ENCODE data around the gene PPP1R13L. TPM values are rescaled to one million over a fixed set of nuclear protein-coding genes. Genes with fewer than 3 reads are reported as not detected.
"Not testable (repeated sequence)": the region's sequence is repeated elsewhere in the genome, so short reads cannot be mapped to it uniquely, and the experiment has no call there.

The PPP1R13L gene
- total RNA-seq, 1 experiment from 2014 or later = 21.0 TPM

- no peak for DNase-seq (ENCODE audit: low spot score)
- in situ Hi-C loops (cut with HindIII; ENCODE audit: low sequenced_read_pairs) = no loop called here
Observed at GRCh38 chr19:45409557-45409920, 4.7 kb upstream of the PPP1R13L start.

GRCh38 chr19:45408830-45409556, 4.1 kb upstream of the PPP1R13L start:
- in situ Hi-C loops (cut with HindIII; ENCODE audit: low sequenced_read_pairs) = no loop called here
- DNase-seq (ENCODE audit: low spot score) = no peak

GRCh38 chr19:45408121-45408520, 3.3 kb upstream of the PPP1R13L start:
- in situ Hi-C loops (cut with HindIII; ENCODE audit: low sequenced_read_pairs) = no loop called here
- DNase-seq (ENCODE audit: low spot score) = no peak

GRCh38 chr19:45407585-45407984, 2.7 kb upstream of the PPP1R13L start:
- in situ Hi-C loops (cut with HindIII; ENCODE audit: low sequenced_read_pairs); DNase-seq (ENCODE audit: low spot score): not testable (repeated sequence)

- no peak for DNase-seq (ENCODE audit: low spot score)
- in situ Hi-C loops (cut with HindIII; ENCODE audit: low sequenced_read_pairs) = no loop called here
Observed at GRCh38 chr19:45407091-45407375, 2.2 kb upstream of the PPP1R13L start.

GRCh38 chr19:45406226-45407090, 1.6 kb upstream of the PPP1R13L start, which contains the start of gene POLR1G:
Gene POLR1G (plus strand): TSS chr19:45406644. CDS start chr19:45406697, 53 bp downstream.
- in situ Hi-C loops (cut with HindIII; ENCODE audit: low sequenced_read_pairs) = no loop called here
- DNase-seq (ENCODE audit: low spot score) = peak; percentile 95

GRCh38 chr19:45405435-45406225, 761 bp upstream of the PPP1R13L start:
- DNase-seq (ENCODE audit: low spot score) = peak; percentile 90
- in situ Hi-C loops (cut with HindIII; ENCODE audit: low sequenced_read_pairs) = no loop called here

- in situ Hi-C loops (cut with HindIII; ENCODE audit: low sequenced_read_pairs) = no loop called here
Observed at GRCh38 chr19:45403781-45404556, 900 bp downstream of the PPP1R13L start.

GRCh38 chr19:45403272-45403671, 1.6 kb downstream of the PPP1R13L start:
- in situ Hi-C loops (cut with HindIII; ENCODE audit: low sequenced_read_pairs) = no loop called here
- no peak for DNase-seq (ENCODE audit: low spot score)

More at GRCh38 chr19:45403781-45404556, 900 bp downstream of the PPP1R13L start:
- peak; percentile 33 for DNase-seq (ENCODE audit: low spot score)

- no peak for DNase-seq (ENCODE audit: low spot score)
- in situ Hi-C loops (cut with HindIII; ENCODE audit: low sequenced_read_pairs) = no loop called here
Observed at GRCh38 chr19:45402298-45403061, 2.4 kb downstream of the PPP1R13L start.

GRCh38 chr19:45401815-45402214, 3.1 kb downstream of the PPP1R13L start:
- in situ Hi-C loops (cut with HindIII; ENCODE audit: low sequenced_read_pairs) = no loop called here
- DNase-seq (ENCODE audit: low spot score) = no peak

- in situ Hi-C loops (cut with HindIII; ENCODE audit: low sequenced_read_pairs) = no loop called here
- DNase-seq (ENCODE audit: low spot score) = no peak
Observed at GRCh38 chr19:45400192-45400591, 4.7 kb downstream of the PPP1R13L start.

GRCh38 chr19:45395821-45396617, 8.8 kb downstream of the PPP1R13L start:
- in situ Hi-C loops (cut with HindIII; ENCODE audit: low sequenced_read_pairs) = no loop called here
- DNase-seq (ENCODE audit: low spot score) = no peak

GRCh38 chr19:45391871-45392665, 12.8 kb downstream of the PPP1R13L start:
- in situ Hi-C loops (cut with HindIII; ENCODE audit: low sequenced_read_pairs) = no loop called here
- no peak for DNase-seq (ENCODE audit: low spot score)

- DNase-seq (ENCODE audit: low spot score) = no peak
- in situ Hi-C loops (cut with HindIII; ENCODE audit: low sequenced_read_pairs) = no loop called here
Observed at GRCh38 chr19:45391346-45391745, 13.5 kb downstream of the PPP1R13L start.

GRCh38 chr19:45385392-45386221, 19.3 kb downstream of the PPP1R13L start:
- in situ Hi-C loops (cut with HindIII; ENCODE audit: low sequenced_read_pairs) = no loop called here

More at GRCh38 chr19:45385392-45386221, 19.3 kb downstream of the PPP1R13L start:
- no peak for DNase-seq (ENCODE audit: low spot score)

Data from G401 (cell line).